Adrenal gland (tissue), 5 donors: Measurements from ENCODE around the gene STK17A.
"Not testable (repeated sequence)": the region's sequence is repeated elsewhere in the genome, so short reads cannot be mapped to it uniquely, and the experiment has no call there.

Experiments used
- POLR2A ChIP-seq, 2 donors: fragments of 450-650 bp; IDR thresholded peaks; one replicate each; pipeline ENCODE4 v1.6.1; 2017; ENCODE audit warnings: antibody characterized with exemption in 2 of 2, mild to moderate bottlenecking in 2 of 2, moderate library complexity in 1 of 2
- TF ChIP-seq, protein P1 (sequence below), 6 experiments: fragments of 450-650 bp in 4 of 6; fragments of 200-600 bp in 2 of 6; sonication (generic) in 1 of 6; IDR thresholded peaks; 1 replicate in 5 of 6; 2 replicates in 1 of 6; pipeline versions ENCODE4 v1.5.1 to v1.8.0; 2016 to 2021; ENCODE audit warnings: antibody characterized with exemption in 6 of 6, mild to moderate bottlenecking in 2 of 6, moderate library complexity in 1 of 6
- donor health status: DM: no; HTN: no; CAD: no.

DNA sequence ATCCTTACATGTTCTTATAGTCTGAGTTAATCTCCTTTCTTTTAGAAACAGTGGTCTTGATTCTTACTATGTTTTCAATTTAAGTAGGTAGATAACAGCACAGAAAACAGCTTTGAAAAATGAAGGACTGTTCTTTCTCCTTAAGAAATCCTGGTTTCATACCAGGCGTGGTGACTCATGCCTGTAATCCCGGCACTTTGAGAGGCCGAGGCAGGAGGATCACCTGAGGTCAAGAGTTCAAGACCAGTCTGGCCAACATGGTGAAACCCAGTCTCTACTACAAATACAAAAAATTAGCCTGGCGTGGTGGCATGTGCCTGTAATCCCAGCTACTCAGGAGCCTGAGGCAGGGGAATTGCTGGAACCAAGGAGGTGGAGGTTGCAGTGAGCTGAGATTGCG lies 13.5 kb downstream of the STK17A start:
- not testable (repeated sequence) for TF ChIP-seq POLR2A (IDR thresholded peaks at IDR 0.05)
- TF ChIP-seq, protein P1, sequence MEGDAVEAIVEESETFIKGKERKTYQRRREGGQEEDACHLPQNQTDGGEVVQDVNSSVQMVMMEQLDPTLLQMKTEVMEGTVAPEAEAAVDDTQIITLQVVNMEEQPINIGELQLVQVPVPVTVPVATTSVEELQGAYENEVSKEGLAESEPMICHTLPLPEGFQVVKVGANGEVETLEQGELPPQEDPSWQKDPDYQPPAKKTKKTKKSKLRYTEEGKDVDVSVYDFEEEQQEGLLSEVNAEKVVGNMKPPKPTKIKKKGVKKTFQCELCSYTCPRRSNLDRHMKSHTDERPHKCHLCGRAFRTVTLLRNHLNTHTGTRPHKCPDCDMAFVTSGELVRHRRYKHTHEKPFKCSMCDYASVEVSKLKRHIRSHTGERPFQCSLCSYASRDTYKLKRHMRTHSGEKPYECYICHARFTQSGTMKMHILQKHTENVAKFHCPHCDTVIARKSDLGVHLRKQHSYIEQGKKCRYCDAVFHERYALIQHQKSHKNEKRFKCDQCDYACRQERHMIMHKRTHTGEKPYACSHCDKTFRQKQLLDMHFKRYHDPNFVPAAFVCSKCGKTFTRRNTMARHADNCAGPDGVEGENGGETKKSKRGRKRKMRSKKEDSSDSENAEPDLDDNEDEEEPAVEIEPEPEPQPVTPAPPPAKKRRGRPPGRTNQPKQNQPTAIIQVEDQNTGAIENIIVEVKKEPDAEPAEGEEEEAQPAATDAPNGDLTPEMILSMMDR (IDR thresholded peaks at IDR 0.05): not testable (repeated sequence)
